SU-DHL-6 (cell line): ENCODE measurements around the gene SGSM1.

Experiments
- EZH2phosphoT487 ChIP-seq: fragments of 200-600 bp; sonication (generic), shearing (Covaris generic); conservative IDR thresholded peaks from 2 replicates; pipeline ENCODE4 v1.6.1; 2018; ENCODE audit warnings: mild to moderate bottlenecking, antibody characterized with exemption, low read length, moderate library complexity, mixed read lengths
- TF ChIP-seq, protein P1 (sequence below): fragments of 200-600 bp; sonication (generic); IDR thresholded peaks from one replicate; pipeline ENCODE4 v1.5.1; 2017; ENCODE audit warnings: antibody characterized with exemption, mild to moderate bottlenecking, low read length, moderate library complexity; ENCODE audit not compliant: insufficient read depth, poor library complexity, severe bottlenecking

DNA sequence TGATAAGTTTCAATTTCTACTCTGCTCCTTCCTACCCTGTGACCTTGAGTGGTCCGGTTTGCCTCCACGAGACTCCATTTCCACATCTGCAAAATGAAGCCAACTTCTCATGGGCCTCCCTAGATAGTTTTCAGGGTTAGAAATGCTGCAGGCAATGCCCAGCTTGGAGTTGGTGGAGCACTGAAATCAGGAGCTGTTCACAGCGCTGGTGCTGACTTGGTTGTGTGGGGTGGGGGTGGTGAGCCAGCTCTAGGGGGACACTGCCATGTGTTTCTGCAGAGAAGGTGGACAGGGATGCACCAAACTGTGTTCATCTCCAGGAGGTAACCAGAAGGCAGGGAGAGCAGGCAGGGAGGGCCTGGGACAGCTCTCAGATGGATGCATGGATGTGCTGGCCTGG, 37.0 kb downstream of the SGSM1 start:
- TF ChIP-seq, protein P1, sequence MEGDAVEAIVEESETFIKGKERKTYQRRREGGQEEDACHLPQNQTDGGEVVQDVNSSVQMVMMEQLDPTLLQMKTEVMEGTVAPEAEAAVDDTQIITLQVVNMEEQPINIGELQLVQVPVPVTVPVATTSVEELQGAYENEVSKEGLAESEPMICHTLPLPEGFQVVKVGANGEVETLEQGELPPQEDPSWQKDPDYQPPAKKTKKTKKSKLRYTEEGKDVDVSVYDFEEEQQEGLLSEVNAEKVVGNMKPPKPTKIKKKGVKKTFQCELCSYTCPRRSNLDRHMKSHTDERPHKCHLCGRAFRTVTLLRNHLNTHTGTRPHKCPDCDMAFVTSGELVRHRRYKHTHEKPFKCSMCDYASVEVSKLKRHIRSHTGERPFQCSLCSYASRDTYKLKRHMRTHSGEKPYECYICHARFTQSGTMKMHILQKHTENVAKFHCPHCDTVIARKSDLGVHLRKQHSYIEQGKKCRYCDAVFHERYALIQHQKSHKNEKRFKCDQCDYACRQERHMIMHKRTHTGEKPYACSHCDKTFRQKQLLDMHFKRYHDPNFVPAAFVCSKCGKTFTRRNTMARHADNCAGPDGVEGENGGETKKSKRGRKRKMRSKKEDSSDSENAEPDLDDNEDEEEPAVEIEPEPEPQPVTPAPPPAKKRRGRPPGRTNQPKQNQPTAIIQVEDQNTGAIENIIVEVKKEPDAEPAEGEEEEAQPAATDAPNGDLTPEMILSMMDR, result no peak
- TF ChIP-seq EZH2phosphoT487, result no peak
